Measurements from ENCODE around the gene ZNF407. TPM values are rescaled to one million over a fixed set of nuclear protein-coding genes. Genes with fewer than 3 reads are reported as not detected.

Gene ZNF407
- total and polyA plus RNA-seq, 12 donors: 2.5 to 14.9 (median 12.7) TPM

GRCh38 chr18:75044791-75045190, 447.1 kb downstream of the ZNF407 start:
- Histone ChIP-seq H3K4me1 (peaks cover 0 to 34% (median 11%) of the 10 kb centered on the region in 9 donors), H3K27me3 (no peaks in the 10 kb centered on the region), H3K4me3 (no peak overlapping the region), H3K27ac (no peak overlapping the region), H3K36me3 (no peaks in the 10 kb centered on the region), H3K9me3 (no peaks in the 10 kb centered on the region)
- no peak for TF ChIP-seq CTCF (IDR thresholded peaks at IDR 0.05)
- intact Hi-C loops (cut with DNase I): loop anchor here in 1 of 10 donors (10.0 kb wide), 1 partner anchor 160 kb away; the partner anchor contains the start of gene PTGR3
- DNase-seq (no peak), ATAC-seq (no peak)
- WGBS, 2 donors: 90 to 92% methylated on average over 5 of the region's 5 CpGs

GRCh38 chr18:75045272-75045671, 447.6 kb downstream of the ZNF407 start:
- H3K36me3 ChIP-seq: no peaks in the 10 kb centered on the region
- intact Hi-C loops (cut with DNase I): loop anchor here in 1 of 10 donors (10.0 kb wide), 1 partner anchor 160 kb away; the partner anchor contains the start of gene PTGR3
- no peaks in the 10 kb centered on the region for H3K27me3 ChIP-seq
- peaks cover 0 to 34% (median 11%) of the 10 kb centered on the region in 9 donors for H3K4me1 ChIP-seq
- no peak for TF ChIP-seq CTCF (IDR thresholded peaks at IDR 0.05)
- no peak overlapping the region for H3K27ac ChIP-seq
- WGBS, 2 donors: 87 to 90% methylated on average over 4 of the region's 4 CpGs
- DNase-seq (no peak), ATAC-seq (no peak)
- no peak overlapping the region for H3K4me3 ChIP-seq
- H3K9me3 ChIP-seq: peaks cover 0 to 4% (median 0%) of the 10 kb centered on the region in 11 donors

- 51 to 62% methylated on average over 12 of the region's 12 CpGs for WGBS, 2 donors
- H3K27me3 ChIP-seq: no peaks in the 10 kb centered on the region
- no peaks in the 10 kb centered on the region for H3K36me3 ChIP-seq
- ATAC-seq (peak; percentile 62 to 87 (median 79)), DNase-seq (peak; percentile 33 to 42)
- H3K4me3 ChIP-seq: no peak overlapping the region
- TF ChIP-seq CTCF (IDR thresholded peaks at IDR 0.05): no peak
- peaks cover 0 to 51% (median 12%) of the 10 kb centered on the region in 9 donors for H3K4me1 ChIP-seq
- peak overlapping the region; percentile 13 to 87 (median 72) for H3K27ac ChIP-seq
- intact Hi-C loops (cut with DNase I): loop anchor here in 1 of 10 donors (10.0 kb wide), 1 partner anchor 157 kb away; the partner anchor contains the start of gene PTGR3
- peaks cover 0 to 9% (median 0%) of the 10 kb centered on the region in 11 donors for H3K9me3 ChIP-seq
Measured at GRCh38 chr18:75047240-75047961, 449.7 kb downstream of the ZNF407 start.

- H3K9me3 ChIP-seq: peaks cover 0 to 9% (median 0%) of the 10 kb centered on the region in 11 donors
- peak overlapping the region in 8 of 10 donors; percentile 13 to 83 (median 72) for H3K27ac ChIP-seq
- peaks cover 0 to 49% (median 16%) of the 10 kb centered on the region in 9 donors for H3K4me1 ChIP-seq
- H3K36me3 ChIP-seq: no peaks in the 10 kb centered on the region
- TF ChIP-seq CTCF (IDR thresholded peaks at IDR 0.05): no peak
- DNase-seq: no peak
- intact Hi-C loops (cut with DNase I): loop anchor here in 1 of 10 donors (10.0 kb wide), 1 partner anchor 156 kb away; the partner anchor contains the start of gene PTGR3
- no peak overlapping the region for H3K4me3 ChIP-seq
- ATAC-seq: no peak
- WGBS, 2 donors: 67 to 71% methylated on average over 10 of the region's 10 CpGs
- H3K27me3 ChIP-seq: no peaks in the 10 kb centered on the region
Measured at GRCh38 chr18:75048776-75049454, 451.2 kb downstream of the ZNF407 start.
